ENCODE measurements around the gene TIMP2.

- TF ChIP-seq POLR2AphosphoS5 (IDR thresholded peaks at IDR 0.05) (no peak), CTCF (IDR thresholded peaks at IDR 0.05) (no peak), POLR2A (IDR thresholded peaks at IDR 0.05) (no peak)
These were observed 21.9 kb downstream of the TIMP2 start, which contains the start of gene CEP295NL for GRCh38 chr17:78903101-78903779.
